Glomerular visceral epithelial cell (primary cell): ENCODE results near the gene STAT5A.
"Not testable (repeated sequence)": the region's sequence is repeated elsewhere in the genome, so short reads cannot be mapped to it uniquely, and the experiment has no call there.

Experiments used
- DNase-seq: peaks from one replicate; pipeline ENCODE4 v3.0.0-alpha.2; 2016; ENCODE audit errors: extremely low spot score

The STAT5A gene

DNA sequence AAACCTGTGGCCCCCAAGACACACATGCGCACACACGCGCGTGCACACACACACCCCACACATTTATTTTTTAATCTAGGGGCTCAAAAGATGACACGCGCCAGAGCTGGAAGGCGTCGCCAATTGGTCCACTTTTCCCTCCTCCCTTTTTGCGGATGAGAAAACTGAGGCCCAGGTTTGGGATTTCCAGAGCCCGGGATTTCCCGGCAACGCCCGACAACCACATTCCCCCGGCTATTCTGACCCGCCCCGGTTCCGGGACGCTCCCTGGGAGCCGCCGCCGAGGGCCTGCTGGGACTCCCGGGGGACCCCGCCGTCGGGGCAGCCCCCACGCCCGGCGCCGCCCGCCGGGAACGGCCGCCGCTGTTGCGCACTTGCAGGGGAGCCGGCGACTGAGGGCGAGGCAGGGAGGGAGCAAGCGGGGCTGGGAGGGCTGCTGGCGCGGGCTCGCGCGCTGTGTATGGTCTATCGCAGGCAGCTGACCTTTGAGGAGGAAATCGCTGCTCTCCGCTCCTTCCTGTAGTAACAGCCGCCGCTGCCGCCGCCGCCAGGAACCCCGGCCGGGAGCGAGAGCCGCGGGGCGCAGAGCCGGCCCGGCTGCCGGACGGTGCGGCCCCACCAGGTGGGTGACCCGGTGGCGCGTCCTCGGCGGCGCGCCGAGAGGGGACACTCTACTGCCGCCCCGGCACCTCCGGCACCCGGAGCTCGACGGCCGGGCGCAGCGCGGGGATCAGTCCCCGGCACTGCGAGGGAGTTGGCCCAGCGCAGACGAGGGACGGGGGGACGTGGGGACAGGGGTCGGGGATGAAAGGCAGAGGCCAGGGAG is at the start of gene STAT5A:
Gene STAT5A, plus strand, starts transcription at position 522 of the 826 bp plus-strand sequence. CDS start 914 bp downstream, outside the sequence.
- peak; percentile 68 for DNase-seq

DNA sequence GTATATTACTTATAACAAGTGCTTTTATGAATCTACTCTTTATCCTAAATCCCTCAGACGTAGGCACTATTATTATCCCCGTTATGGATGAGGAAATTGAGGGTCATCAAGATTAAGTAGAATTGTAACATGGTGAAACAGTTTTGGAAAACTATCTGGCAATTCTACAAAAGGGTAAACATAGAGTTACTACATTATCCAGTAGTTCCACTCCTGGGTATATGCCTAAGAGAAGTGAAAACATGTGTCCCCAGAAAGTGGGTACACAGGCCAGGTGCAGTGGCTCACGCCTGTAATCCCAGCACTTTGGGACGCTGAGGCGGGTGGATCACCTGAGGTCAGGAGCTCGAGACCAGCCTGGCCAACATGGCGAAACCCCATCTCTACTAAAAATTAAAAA is 48.7 kb upstream of the STAT5A start:
- DNase-seq, result not testable (repeated sequence)

DNA sequence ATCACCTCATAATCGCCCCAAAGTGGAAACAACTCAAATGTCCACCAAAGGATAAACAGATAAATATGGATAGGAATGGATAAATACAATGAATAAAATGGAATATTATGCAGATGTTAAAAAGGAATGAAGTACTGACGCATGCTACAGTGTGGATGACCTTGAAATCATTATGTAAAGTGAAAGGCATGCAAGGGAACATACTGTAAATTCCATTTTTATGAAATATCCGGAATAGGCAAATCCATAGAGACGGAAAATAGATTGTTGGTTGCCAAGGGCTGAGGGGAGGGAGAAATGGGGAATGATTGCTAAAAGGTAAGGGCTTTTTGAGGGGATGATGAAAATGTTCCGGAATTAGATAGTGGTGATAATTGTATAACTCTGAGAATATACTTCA is 48.1 kb upstream of the STAT5A start:
- no peak for DNase-seq

DNA sequence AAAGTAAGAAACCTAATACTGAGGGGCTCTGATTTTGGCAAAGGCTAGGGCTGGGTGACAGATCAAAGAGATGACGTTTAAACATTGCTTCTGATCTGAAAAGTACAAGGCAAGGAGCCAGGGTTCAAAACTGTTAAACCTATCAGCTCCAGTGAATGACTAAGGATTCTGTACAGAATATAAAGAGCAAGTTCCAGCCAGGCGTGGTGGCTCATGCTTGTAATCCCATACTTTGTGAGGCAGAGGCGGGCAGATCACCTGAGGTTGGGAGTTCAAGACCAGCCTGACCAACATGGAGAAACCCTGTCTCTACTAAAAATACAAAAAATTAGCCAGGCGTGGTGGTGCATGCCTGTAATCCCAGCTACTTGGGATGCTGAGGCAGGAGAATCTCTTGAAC is 47.4 kb upstream of the STAT5A start:
- DNase-seq, result not testable (repeated sequence)

DNA sequence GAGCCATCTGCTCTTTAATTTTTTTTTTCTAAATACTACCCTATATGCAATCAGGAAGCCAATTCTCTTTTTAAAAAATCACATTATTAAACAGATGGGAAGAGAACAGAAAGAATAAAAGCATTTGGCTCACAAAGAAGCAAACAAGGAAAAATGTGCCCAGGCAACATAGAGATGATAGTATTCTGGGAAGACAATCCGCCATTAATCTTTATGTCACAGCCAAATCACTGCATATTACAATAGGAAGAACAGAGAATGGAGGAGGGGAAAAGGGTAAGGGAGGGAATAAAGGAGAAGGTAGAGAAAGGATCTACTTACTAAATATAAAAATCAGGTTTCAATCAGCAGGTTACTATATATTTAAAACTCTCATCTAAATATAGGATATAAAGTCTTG is 46.4 kb upstream of the STAT5A start:
- DNase-seq, result no peak

DNA sequence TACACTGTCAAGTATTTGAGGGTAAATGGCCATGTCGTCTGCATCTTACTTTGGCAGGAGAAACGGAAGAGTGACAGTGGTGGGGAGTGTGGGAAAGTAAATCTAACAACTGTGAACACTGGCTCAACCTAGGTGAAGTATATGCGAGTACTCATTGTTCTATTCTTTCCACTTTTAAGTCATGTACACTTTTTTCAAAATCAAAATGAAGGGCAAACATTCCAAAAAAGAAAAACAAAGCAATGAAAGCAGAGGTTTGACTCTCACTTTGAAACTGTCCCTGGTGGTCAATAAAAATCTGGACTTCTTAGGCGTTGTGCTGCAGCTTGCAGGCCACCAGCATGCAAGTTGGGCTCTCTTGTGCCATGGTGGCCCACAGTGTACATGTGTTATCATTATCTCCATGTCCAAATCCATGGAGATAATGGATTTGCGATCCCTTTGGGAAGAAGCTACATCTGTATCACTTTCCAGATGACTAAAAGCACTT is 44.8 kb upstream of the STAT5A start:
- no peak for DNase-seq

DNA sequence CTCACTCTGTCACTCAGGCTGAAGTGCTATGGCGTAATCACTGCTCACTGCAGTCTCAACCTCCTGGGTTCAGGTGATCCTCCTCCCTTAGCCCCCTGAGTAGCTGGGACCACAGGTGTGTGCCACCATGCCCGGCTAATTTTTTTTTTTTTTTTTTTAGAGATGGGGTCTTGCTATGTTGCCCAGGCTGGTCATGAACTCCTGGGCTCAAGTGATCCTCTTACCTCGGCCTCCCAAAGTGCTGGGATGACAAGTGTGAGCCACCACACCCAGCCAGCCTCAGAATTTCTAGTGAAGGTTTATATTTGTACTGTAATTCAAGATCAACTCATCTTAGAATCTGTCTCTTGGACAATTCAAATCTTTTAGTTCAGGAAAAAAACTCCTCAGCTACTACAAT is 44.2 kb upstream of the STAT5A start:
- not testable (repeated sequence) for DNase-seq

DNA sequence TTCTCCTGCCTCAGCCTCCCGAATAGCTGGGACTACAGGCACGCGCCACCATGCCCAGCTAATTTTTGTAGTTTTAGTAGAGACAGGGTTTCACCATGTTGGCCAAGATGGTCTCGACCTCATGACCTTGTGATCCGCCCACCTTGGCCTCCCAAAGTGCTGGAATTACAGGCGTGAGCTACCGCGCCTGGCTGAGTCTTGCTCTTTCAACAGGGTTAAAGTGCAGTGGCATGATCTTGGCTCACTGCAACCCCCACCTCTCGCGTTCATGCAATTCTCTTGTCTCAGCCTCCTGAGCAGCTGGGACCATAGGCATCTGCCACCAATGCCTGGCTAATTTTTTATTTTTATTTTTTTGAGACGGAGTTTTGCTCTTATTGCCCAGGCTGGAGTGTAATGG is 43.1 kb upstream of the STAT5A start:
- DNase-seq, result not testable (repeated sequence)

DNA sequence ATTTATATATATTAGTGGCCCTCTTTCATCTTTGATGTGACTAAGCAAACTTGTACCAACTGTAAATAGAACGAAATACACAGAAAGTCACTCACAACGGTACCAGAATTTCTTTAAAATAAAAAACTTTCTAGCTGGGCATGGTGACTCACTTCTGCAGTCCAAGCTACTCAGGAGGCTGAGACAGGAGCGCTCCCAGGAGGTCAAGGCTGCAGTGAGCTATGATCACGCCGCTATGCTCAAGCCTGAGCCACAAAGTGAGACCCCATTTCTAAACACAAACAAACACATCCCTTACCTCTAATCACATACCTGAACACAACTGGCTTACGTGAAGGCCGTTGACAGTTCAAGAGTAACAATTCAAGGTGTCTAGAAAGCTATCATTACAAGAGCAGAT is 41.8 kb upstream of the STAT5A start:
- DNase-seq, result no peak

DNA sequence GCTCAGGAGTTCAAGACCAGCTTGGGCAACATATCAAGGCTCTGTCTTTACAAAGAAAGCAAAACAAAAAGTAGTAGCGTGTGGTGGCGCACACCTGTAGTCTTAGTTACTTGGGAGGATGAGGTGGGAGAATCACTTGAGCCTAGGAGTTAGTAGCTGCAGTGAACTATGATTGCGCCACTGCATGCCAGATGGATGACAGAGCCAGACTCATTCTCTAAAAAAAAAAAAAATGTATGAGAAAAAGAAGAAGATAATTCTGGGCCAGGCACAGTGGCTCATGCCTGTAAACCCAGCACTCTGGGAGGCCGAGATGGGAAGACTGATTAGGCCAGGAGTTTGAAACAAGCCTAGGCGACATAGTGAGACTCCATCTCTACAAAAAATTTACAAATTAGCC is 40.6 kb upstream of the STAT5A start:
- peak; percentile 14 for DNase-seq

DNA sequence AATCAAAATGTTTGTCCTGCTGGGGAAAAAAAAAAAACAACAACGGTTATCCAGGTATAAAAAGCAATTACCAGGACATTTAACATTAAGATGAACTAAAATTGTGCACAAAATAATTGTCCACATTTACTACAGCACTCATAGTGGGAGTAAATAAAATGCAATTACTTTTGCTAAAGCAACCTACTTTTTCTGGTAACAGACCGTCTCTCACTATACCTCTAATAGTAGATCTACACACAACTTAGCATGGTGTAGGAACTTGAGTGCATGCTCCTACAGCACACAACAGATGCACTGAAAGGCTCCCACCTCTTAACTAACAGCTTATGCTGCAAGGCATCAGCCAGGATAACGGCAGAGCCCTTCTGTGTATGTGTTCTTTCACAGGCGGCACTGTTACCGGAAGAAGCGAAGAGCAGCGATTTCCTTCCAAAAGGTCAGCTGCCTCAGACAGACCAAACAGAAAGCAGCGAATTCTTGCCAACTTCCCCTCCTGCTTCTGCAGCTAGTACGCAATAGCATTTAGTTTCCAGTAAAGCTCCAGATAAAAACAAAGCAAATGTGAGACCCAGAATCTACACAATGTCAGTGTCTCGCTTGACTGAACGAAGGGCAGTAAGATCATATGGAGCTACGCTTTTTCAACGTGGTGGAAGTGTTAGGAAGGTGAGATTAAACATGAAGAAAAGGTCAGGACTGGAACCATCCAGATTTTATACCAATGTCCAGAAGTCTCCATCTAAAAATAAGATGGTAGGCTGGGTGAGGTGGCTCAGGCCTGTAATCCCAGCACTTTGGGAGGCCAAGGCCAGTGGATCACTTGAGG is 39.7 kb upstream of the STAT5A start:
- DNase-seq, result peak; percentile 66

DNA sequence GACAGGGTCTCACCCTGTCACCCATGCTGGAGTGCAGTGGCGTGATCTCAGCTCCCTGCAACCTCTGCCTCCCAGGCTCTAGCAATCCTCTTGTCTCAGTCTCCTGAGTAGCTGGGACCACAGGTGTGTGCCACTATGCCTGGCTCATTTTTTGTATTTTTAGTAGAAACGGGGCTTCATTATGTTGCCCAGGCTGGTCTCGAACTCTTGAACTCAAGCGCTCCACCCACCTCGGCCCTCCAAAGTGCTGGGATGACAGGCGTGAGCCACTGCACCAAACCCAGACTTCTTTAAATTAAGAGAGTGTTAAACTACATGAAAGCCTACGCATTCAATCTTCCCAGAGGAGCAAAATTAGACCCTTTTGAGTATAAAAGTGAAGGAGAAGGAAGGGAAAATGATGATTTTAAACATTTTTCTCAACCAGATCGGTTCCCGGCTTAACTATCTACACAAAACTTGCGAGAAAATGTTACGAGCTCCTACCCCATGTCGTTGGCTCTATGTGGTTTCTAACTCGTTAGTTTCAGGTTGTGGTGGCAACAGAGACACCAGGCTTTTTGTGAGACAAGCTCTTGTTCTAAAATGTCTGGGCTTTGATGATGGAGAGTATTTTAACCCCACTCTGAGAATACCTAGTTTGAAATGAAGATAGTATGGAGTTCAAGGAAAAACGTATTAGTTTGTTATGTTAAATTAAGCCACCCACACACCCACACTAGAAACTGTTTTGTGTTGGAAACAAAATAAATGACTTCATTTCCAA is 38.4 kb upstream of the STAT5A start:
- DNase-seq, result no peak

DNA sequence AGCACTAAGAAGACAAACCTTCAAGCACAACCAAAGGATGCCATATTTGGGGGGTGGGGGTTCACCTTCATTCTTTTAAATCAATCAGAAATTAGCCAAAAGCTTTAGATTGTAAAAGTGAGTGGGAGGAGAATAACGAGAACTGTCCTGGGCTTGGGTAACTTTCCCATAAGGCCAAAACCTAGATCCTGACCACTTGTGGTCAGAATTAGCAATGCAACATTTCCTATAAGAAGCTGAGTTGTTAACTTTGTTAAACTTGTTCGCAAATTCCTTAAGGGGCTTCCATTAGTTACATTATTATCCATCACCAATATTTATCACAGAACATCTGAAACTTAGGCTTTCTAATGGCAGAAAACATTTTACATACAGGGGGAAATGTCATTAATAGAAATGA is 37.2 kb upstream of the STAT5A start:
- no peak for DNase-seq

DNA sequence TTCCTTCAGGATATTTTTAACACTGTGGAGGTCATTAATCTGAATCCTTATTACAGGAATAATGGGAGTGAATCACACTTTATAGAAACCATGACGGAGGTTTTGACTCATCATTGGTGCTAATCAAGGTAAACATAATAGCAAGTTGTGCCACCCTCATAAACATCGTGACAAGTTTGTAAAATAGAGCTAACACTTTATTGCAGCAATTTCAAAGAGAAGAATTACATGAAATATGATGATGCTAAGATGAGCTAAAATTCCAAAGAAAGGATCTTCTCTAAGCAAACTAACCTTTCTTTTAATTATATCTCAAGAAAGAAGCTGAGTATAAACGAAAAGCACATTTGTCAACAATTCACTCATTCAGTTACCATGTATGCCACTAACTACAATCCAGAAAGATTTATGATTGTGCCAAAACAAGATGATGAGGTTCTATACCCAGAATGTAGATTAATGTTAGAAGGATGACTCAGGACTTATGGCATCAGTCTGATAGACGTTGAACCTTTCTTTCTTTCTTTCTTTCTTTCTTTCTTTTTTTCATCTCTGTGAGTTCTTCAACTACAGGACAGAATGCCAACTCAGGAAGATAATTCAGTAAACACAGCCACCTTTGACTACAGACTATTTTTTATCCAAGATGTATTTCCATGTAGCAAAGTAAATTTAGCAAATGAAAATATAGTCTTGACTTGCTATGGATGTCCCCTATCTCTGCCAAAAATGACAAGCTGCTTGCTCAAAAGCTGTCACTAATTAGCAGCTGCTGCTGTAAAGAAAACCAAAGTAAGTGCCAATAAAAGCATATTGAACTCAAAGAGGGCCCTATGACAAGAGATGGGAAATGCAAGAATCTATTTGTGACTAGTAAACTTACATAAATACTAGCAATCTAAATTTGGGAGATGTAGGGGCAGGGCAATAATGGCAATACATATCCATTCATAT is 35.4 kb upstream of the STAT5A start:
- no peak for DNase-seq

DNA sequence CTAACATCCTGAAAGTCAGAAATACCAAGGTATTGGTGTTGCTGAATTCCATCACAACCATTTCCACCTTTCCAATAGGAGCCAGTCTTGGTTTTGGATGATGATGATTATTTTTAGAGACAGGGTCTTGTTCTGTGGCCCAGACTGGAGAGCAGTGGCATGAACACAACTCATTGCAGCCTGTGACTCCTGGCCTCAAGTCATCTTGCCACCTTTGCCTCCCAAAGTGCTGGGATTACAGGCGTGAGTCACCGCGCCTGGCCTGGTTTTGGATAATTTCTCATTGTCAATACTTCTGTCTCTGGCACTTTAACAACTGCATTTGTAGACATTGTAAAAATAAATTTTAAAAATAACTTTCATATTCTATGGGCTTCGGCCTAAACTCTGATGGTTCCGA is 34.7 kb upstream of the STAT5A start:
- DNase-seq, result no peak

DNA sequence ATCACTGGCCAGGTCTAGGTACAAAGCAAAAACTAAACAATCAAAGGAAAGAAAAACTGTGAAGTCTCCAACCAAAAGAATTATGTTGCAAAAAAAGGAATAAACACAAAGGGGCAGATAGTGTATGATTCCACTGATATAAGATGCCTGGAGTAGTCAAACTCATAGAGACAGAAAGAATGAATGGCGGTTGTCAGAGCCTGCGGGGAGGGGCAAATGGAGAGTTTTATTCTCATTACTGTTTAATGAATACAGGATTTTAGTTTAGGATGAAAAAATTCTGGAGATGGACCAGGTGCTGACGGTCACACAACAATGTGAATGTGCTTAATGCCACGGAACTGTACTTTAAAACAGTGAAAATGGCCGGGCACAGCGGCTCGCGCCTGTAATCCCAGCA is 32.9 kb upstream of the STAT5A start:
- DNase-seq, result no peak

DNA sequence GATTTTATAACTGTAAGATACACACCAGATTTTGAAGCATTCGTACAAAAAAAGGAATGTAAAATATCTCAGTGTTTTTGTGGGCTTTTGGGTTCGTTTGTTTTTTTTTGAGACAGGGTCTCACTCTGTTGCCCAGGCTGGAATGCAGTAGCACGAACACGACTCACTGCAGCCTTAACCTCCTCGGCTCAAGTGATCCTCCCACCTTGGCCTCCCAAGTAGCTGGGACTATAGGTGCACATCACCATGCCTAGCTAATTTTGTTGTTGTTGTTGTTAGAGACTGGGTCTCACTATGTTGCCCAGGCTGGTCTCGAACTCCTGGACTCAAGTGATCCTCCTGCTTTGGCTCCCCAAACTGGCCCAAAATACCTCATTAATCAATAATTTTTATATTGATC is 28.0 kb upstream of the STAT5A start:
- DNase-seq, result no peak

DNA sequence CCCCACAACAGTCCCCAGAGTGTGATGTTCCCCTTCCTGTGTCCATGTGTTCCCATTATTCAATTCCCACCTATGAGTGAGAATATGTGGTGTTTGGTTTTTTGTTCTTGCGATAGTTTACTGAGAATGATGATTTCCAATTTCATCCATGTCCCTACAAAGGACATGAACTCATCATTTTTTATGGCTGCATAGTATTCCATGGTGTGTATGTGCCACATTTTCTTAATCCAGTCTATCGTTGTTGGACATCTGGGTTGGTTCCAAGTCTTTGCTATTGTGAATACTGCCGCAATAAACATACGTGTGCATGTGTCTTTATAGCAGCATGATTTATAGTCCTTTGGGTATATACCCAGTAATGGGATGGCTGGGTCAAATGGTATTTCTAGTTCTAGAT is 23.9 kb upstream of the STAT5A start:
- not testable (repeated sequence) for DNase-seq

DNA sequence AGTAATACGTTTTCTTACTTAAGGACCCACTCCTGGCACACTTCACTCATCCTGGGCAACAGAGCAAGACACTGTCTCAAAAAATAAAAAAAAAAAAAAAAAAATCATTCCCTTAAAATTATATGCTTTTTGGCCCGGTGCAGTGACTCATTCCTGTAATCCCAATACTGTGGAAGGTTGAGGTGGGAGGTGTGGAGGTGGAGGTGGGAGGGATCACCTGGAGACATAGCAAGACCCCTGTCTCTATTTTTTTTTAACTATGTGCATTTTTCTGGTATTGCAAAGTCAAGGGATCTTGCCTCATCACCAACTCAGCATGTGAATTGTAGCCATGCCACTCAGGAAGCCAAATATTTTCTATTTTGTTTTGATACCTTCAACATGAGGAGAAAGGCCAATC is 21.8 kb upstream of the STAT5A start:
- no peak for DNase-seq

DNA sequence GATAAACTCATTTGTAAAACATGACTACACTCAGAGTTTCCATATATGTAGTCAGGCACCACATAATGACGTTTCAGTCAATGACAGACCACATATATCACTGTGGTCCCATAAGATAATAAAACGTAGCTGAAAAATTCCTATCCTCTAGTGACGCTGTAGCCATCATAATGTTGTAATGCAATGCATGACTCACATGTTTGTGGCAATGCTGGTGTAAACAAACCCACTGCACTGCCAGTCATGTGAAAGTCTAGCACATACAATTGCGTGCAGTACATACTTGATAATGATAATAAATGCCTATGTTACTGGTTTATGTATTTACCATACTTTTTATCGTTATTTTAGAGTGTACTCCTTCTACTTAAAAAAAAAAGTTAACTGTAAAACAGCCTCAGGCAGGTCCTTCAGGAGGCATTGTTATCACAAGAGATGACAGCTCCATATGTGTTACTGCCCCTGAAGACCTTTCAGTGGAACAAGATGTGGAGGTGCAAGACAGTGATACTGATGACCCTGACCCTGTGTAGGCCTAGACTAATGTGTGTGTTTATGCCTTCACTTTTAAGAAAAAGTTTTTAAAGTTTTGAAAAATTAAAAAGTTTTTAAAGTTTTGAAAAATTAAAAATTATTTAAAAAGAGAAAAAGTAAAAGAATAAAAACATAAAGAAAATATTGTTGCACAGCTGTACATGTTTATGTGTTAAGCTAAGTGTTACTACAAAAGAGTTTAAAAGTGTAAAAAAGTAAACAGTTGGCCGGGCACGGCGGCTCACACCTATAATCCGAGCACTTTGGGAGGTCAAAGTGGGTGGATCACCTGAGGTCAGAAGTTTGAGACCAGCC is 21.2 kb upstream of the STAT5A start:
- no peak for DNase-seq
